ENCODE data around the gene BRSK2. TPM values are rescaled to one million over a fixed set of nuclear protein-coding genes. Genes with fewer than 3 reads are reported as not detected.

BRSK2 gene
- total RNA-seq, 4 donors from 2014 or later: 0.24 to 0.81 TPM; not detected in 2

- Histone ChIP-seq H3K27ac (no peak overlapping the region), H3K27me3 (no peaks in the 10 kb centered on the region), H3K36me3 (peaks cover 0 to 71% of the 10 kb centered on the region in 2 donors), H3K4me1 (no peaks in the 10 kb centered on the region), H3K4me3 (no peak overlapping the region), H3K9me3 (no peaks in the 10 kb centered on the region)
- no peak for ATAC-seq
- in situ Hi-C loops (cut with MboI; ENCODE audit: low sequenced_read_pairs in 4 of 4) (no loop called here), intact Hi-C loops (cut with DNase I; ENCODE audit: low total_unique reads) (no loop called here)
- no peak for DNase-seq
- no peak for TF ChIP-seq CTCF (IDR thresholded peaks at IDR 0.05 in 4 of 5, conservative IDR thresholded peaks at IDR 0.05 in 1 of 5)
- TF ChIP-seq POLR2A (IDR thresholded peaks at IDR 0.05): no peak
Measured at GRCh38 chr11:1471736-1472135, 82.0 kb downstream of the BRSK2 start.

GRCh38 chr11:1472180-1473005, 82.7 kb downstream of the BRSK2 start:
- Histone ChIP-seq H3K27me3 (no peaks in the 10 kb centered on the region), H3K36me3 (peaks cover 0 to 73% of the 10 kb centered on the region in 2 donors), H3K9me3 (no peaks in the 10 kb centered on the region), H3K4me3 (no peak overlapping the region), H3K4me1 (no peaks in the 10 kb centered on the region), H3K27ac (no peak overlapping the region)
- intact Hi-C loops (cut with DNase I; ENCODE audit: low total_unique reads) (no loop called here), in situ Hi-C loops (cut with MboI; ENCODE audit: low sequenced_read_pairs in 4 of 4) (no loop called here)
- DNase-seq (no peak), ATAC-seq (no peak)
- TF ChIP-seq CTCF (IDR thresholded peaks at IDR 0.05 in 4 of 5, conservative IDR thresholded peaks at IDR 0.05 in 1 of 5) (no peak), POLR2A (IDR thresholded peaks at IDR 0.05) (no peak)

DNA sequence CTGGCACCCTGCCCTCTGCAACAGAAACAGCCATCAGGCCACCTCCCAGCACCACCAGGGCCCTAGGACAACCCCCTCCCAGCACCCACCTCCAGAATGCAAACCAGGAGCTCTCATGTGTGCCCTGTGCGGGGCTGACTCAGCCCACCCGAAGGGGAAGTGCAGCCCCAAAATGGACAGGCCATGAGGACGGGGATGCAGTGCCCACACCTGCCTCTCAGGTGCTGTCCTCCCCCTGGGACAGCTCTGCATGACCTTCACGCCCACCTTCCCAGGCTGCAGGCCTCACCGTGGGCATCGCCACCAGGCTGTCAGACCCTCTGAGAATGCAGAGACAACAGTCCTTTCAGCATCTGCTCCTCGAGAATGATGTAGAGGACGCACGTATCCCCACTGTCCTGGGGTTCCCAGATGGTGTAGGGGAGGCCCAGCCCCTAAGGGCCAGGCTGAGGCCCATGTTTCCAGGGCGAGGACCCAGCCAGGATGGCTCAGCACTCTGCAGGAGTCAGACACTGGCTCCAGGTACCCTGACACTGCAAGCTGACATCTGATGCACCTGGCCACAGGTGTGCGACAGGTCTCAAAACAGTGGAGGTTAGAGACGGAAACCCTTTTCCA, 83.4 kb downstream of the BRSK2 start:
- H3K36me3 ChIP-seq: peaks cover 0 to 80% of the 10 kb centered on the region in 2 donors
- TF ChIP-seq POLR2A (IDR thresholded peaks at IDR 0.05): no peak
- TF ChIP-seq CTCF (IDR thresholded peaks at IDR 0.05 in 4 of 5, conservative IDR thresholded peaks at IDR 0.05 in 1 of 5): no peak
- no peak overlapping the region for H3K4me3 ChIP-seq
- ATAC-seq (peak in 1 of 2 donors; percentile 24), DNase-seq (no peak)
- no peak overlapping the region for H3K27ac ChIP-seq
- no peaks in the 10 kb centered on the region for H3K27me3 ChIP-seq
- H3K4me1 ChIP-seq: no peaks in the 10 kb centered on the region
- no peaks in the 10 kb centered on the region for H3K9me3 ChIP-seq
- intact Hi-C loops (cut with DNase I; ENCODE audit: low total_unique reads) (no loop called here), in situ Hi-C loops (cut with MboI; ENCODE audit: low sequenced_read_pairs in 4 of 4) (no loop called here)

- no peaks in the 10 kb centered on the region for H3K9me3 ChIP-seq
- H3K4me1 ChIP-seq: no peaks in the 10 kb centered on the region
- intact Hi-C loops (cut with DNase I; ENCODE audit: low total_unique reads) (no loop called here), in situ Hi-C loops (cut with MboI; ENCODE audit: low sequenced_read_pairs in 4 of 4) (no loop called here)
- TF ChIP-seq CTCF (IDR thresholded peaks at IDR 0.05 in 4 of 5, conservative IDR thresholded peaks at IDR 0.05 in 1 of 5) (no peak), POLR2A (IDR thresholded peaks at IDR 0.05) (no peak)
- ATAC-seq: no peak
- peaks cover 0 to 85% of the 10 kb centered on the region in 2 donors for H3K36me3 ChIP-seq
- H3K27ac ChIP-seq: no peak overlapping the region
- H3K27me3 ChIP-seq: no peaks in the 10 kb centered on the region
- H3K4me3 ChIP-seq: no peak overlapping the region
- no peak for DNase-seq
Measured at GRCh38 chr11:1473786-1474185, 84.1 kb downstream of the BRSK2 start.
